Activated B cell treated with CpG ODN at 0.5 μM for 24 hours (primary cell): ENCODE data around the gene COG5. TPM values are rescaled to one million over a fixed set of nuclear protein-coding genes. Genes with fewer than 3 reads are reported as not detected.

Experiments
- ATAC-seq: fragments of 200-7000 bp; cut with Tn5 transposase; one replicate; pipeline ENCODE4 v1.10.0; 2021; ENCODE audit warnings: low read depth, mild to moderate bottlenecking, moderate library complexity
- CTCF ChIA-PET: fragments of 350-600 bp; sonication (Branson Sonifier 250); formaldehyde crosslinking; loops from one replicate; lab custom pipeline; 2021; ENCODE audit warnings: antibody characterized with exemption; lab: Charles Lee
- POLR2A ChIA-PET: fragments of 350-600 bp; sonication (Branson Sonifier 250); formaldehyde crosslinking; loops from one replicate; lab custom pipeline; 2021; ENCODE audit warnings: antibody characterized with exemption; lab: Charles Lee
- DNase-seq: peaks from one replicate; pipeline ENCODE4 v3.0.0; 2022
- H3K27ac Mint-ChIP-seq: one replicate; pipeline ENCODE4 v1.8.0; 2020; ENCODE audit warnings: mixed read lengths
- H3K27me3 Mint-ChIP-seq: one replicate; pipeline ENCODE4 v1.8.0; 2021; ENCODE audit warnings: mixed read lengths
- H3K36me3 Mint-ChIP-seq: one replicate; pipeline ENCODE4 v1.8.0; 2021; ENCODE audit warnings: low read depth, mixed read lengths
- H3K4me1 Mint-ChIP-seq: one replicate; pipeline ENCODE4 v1.8.0; 2021; ENCODE audit warnings: mixed read lengths
- H3K4me3 Mint-ChIP-seq: one replicate; pipeline ENCODE4 v1.8.0; 2020; ENCODE audit warnings: mild to moderate bottlenecking, mixed read lengths
- H3K9me3 Mint-ChIP-seq: one replicate; pipeline ENCODE4 v1.8.0; 2020; ENCODE audit warnings: mixed read lengths
- CTCF ChIP-seq: fragments of 200-600 bp; IDR thresholded peaks from one replicate; pipeline ENCODE4 v1.8.0; 2022; ENCODE audit warnings: antibody characterized with exemption, mild to moderate bottlenecking
- intact Hi-C: fragments of 100-400 bp; cut with micrococcal nuclease; formaldehyde crosslinking; loops from one replicate; pipeline ENCODE4 v1.15.1; 2024
- total RNA-seq: library from RNA; stranded (reverse); gene quantifications from 2 replicates; pipeline ENCODE4 v1.2.3, GENCODE V29; 2022

Gene COG5
- total RNA-seq, 1 donor from 2014 or later: 47.0 TPM

GRCh38 chr7:107430057-107430456, 133.7 kb downstream of the COG5 start:
- TF ChIP-seq CTCF: no peak
- H3K4me3 Mint-ChIP-seq: no peak overlapping the region
- DNase-seq: no peak
- CTCF ChIA-PET: no interaction called here
- H3K36me3 Mint-ChIP-seq: peaks cover 41% of the 10 kb centered on the region
- POLR2A ChIA-PET: no interaction called here
- H3K9me3 Mint-ChIP-seq: peaks cover 7% of the 10 kb centered on the region
- intact Hi-C loops: no loop called here
- H3K4me1 Mint-ChIP-seq: peaks cover 15% of the 10 kb centered on the region
- H3K27ac Mint-ChIP-seq: no peak overlapping the region
- no peak for ATAC-seq
- H3K27me3 Mint-ChIP-seq: no peaks in the 10 kb centered on the region

DNA sequence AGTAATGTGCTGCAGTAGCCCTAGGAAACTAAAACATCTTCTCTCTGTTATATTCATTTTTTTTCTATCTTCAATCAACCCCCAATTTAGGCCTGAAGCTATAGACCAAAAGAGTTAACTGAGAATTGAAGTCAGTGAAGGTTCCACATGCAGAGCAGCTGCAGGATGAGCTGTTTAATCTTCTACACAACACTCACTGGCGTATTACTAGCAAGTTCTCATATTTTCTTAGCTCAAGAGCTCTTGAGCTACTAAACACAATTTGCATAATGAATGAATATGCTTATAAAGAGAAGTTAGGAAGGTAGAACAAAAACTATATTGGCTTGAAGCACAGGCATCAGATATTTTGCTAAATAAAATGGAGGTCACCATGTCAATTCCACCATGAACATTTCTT, 135.1 kb downstream of the COG5 start:
- ChIA-PET CTCF (no interaction called here), POLR2A (no interaction called here)
- no peaks in the 10 kb centered on the region for H3K27me3 Mint-ChIP-seq
- peaks cover 7% of the 10 kb centered on the region for H3K9me3 Mint-ChIP-seq
- H3K27ac Mint-ChIP-seq: no peak overlapping the region
- DNase-seq (no peak), ATAC-seq (no peak)
- H3K36me3 Mint-ChIP-seq: peaks cover 36% of the 10 kb centered on the region
- H3K4me3 Mint-ChIP-seq: no peak overlapping the region
- H3K4me1 Mint-ChIP-seq: peaks cover 15% of the 10 kb centered on the region
- intact Hi-C loops: no loop called here
- TF ChIP-seq CTCF: no peak

DNA sequence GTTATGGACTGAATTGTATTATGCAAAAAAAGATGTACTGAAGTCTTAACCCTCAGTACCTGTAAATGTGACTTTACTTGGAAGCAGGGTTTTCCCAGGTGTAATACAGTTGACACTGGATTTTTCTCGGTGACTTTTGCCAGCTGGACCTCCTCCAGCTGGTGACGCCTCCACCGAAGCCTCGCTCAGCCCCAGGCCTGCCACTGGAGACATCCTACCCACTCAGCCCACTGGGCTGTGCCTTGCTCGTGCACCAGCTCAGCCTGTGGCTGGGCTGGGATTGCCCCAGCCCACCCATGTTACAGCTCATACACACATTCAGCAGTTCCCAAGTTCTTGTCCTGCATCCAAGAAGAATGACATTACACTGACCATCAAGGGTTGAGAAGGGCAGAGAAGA, 136.3 kb downstream of the COG5 start:
- no peak for ATAC-seq
- Mint-ChIP-seq H3K9me3 (peaks cover 7% of the 10 kb centered on the region), H3K36me3 (peaks cover 35% of the 10 kb centered on the region), H3K4me3 (no peak overlapping the region), H3K27ac (no peak overlapping the region), H3K27me3 (no peaks in the 10 kb centered on the region), H3K4me1 (peaks cover 15% of the 10 kb centered on the region)
- intact Hi-C loops: no loop called here
- TF ChIP-seq CTCF: no peak
- no peak for DNase-seq
- ChIA-PET POLR2A (no interaction called here), CTCF (no interaction called here)

DNA sequence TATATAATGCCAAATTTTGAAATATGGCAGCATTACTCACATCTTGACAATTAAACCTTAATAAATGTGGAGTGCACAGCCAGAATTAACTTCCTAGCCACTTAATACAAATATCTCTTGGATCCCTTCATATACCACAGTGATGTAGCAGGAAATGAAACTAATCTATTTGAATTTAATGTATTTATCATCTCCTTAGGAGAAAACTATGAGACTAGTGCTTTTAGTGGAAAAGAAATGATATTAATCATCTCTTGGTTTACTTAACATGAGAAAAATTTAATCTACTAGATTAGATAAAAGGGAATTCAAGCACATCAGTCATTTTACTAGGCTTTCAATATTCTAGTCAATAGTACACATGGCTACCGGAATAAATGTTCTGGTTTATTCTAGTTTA, 149.5 kb downstream of the COG5 start:
- no peaks in the 10 kb centered on the region for H3K4me1 Mint-ChIP-seq
- no peak overlapping the region for H3K4me3 Mint-ChIP-seq
- H3K27ac Mint-ChIP-seq: no peak overlapping the region
- CTCF ChIA-PET: no interaction called here
- no peak for TF ChIP-seq CTCF
- DNase-seq: no peak
- peaks cover 31% of the 10 kb centered on the region for H3K36me3 Mint-ChIP-seq
- ATAC-seq: no peak
- POLR2A ChIA-PET: no interaction called here
- H3K9me3 Mint-ChIP-seq: no peaks in the 10 kb centered on the region
- intact Hi-C loops: no loop called here
- no peaks in the 10 kb centered on the region for H3K27me3 Mint-ChIP-seq

DNA sequence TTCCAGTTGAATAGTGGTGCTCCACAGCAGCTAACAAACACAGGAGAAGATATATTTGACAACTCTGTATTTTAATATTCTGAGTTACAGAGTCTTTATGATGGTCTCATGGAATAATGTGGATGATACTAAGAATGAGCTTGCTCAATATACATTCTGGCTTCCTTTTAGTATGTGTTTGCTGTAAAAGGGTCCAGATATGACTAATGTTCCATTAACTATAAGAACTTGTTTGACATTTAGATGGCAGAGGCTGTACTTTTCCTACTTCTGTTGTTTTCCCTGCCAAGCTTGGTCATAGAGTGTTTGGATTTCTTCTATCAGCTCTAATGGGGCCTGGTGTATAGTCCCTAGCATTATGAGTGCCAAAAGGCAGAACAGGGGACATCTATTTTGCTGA, 155.4 kb downstream of the COG5 start:
- Mint-ChIP-seq H3K27me3 (no peaks in the 10 kb centered on the region), H3K36me3 (peaks cover 53% of the 10 kb centered on the region), H3K9me3 (no peaks in the 10 kb centered on the region), H3K4me1 (no peaks in the 10 kb centered on the region), H3K4me3 (no peak overlapping the region), H3K27ac (no peak overlapping the region)
- intact Hi-C loops: no loop called here
- no peak for ATAC-seq
- TF ChIP-seq CTCF: no peak
- DNase-seq: no peak
- ChIA-PET CTCF (interaction anchor here (0.8 kb wide), 1 partner anchor 12 kb away, joined by 3 read pairs; no protein-coding TSS in a partner anchor), POLR2A (no interaction called here)
